Ovary (tissue), 3 donors: ENCODE results near the gene SFXN5.

ENCODE experiments used
- POLR2A ChIP-seq: fragments of 450-650 bp; IDR thresholded peaks from one replicate; pipeline ENCODE4 v1.6.1; 2017; ENCODE audit warnings: antibody characterized with exemption, mild to moderate bottlenecking, moderate library complexity
- TF ChIP-seq, protein P1 (sequence below), 3 donors: fragments of 450-650 bp in 2 of 3; fragments of 200-600 bp in 1 of 3; IDR thresholded peaks; one replicate each; pipeline versions ENCODE4 v1.5.1 to v1.8.0; 2016 to 2022; ENCODE audit warnings: antibody characterized with exemption in 3 of 3, mild to moderate bottlenecking in 1 of 3
- donor health status: DM: no; HTN: no; CAD: no.

DNA sequence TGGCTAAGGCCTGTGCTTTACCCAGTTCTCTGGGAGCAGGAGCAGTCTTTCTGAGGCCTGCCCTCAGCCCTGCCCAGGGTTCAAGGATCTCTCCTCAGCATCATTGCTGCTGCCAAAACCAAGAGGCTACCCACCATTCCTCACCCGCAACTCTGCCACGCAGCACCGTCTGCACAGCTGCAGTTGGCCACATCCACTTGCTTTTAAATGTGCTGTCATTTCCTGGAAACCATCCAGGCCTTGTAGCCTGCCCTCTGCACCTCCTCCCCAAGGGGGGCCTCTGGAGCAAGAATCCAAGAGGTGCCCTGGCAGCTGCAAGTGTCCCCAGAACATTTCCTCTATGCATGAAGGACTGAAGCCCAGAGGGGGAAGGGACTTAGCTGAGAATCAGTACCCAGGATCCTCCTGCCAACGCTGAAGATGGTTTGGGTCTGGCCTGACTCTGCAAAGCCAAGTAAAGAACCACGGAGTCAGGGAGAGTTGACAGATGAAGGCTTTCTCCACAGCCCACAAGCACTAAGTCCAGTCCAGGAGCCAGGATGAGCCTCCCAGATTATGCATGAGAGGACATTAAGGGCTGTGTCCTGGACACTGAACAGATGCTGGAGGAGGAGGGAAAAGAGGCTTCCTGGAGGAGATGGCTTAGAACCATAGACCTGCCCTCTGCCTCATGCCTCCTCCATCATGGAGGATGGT lies 139.3 kb downstream of the SFXN5 start:
- TF ChIP-seq, protein P1, sequence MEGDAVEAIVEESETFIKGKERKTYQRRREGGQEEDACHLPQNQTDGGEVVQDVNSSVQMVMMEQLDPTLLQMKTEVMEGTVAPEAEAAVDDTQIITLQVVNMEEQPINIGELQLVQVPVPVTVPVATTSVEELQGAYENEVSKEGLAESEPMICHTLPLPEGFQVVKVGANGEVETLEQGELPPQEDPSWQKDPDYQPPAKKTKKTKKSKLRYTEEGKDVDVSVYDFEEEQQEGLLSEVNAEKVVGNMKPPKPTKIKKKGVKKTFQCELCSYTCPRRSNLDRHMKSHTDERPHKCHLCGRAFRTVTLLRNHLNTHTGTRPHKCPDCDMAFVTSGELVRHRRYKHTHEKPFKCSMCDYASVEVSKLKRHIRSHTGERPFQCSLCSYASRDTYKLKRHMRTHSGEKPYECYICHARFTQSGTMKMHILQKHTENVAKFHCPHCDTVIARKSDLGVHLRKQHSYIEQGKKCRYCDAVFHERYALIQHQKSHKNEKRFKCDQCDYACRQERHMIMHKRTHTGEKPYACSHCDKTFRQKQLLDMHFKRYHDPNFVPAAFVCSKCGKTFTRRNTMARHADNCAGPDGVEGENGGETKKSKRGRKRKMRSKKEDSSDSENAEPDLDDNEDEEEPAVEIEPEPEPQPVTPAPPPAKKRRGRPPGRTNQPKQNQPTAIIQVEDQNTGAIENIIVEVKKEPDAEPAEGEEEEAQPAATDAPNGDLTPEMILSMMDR (IDR thresholded peaks at IDR 0.05), result no peak
- no peak for TF ChIP-seq POLR2A
